ENCODE data around the gene TTLL1. TPM values are rescaled to one million over a fixed set of nuclear protein-coding genes. Genes with fewer than 3 reads are reported as not detected.
A peak's percentile ranks its signal among the peaks of the same experiment; 100 is the strongest.

The TTLL1 gene
- total and polyA plus RNA-seq, 2 donors (not counting 3 experiments of a cell fraction or from before 2014, with no cell fraction given), result 9.0 to 17.0 TPM

DNA sequence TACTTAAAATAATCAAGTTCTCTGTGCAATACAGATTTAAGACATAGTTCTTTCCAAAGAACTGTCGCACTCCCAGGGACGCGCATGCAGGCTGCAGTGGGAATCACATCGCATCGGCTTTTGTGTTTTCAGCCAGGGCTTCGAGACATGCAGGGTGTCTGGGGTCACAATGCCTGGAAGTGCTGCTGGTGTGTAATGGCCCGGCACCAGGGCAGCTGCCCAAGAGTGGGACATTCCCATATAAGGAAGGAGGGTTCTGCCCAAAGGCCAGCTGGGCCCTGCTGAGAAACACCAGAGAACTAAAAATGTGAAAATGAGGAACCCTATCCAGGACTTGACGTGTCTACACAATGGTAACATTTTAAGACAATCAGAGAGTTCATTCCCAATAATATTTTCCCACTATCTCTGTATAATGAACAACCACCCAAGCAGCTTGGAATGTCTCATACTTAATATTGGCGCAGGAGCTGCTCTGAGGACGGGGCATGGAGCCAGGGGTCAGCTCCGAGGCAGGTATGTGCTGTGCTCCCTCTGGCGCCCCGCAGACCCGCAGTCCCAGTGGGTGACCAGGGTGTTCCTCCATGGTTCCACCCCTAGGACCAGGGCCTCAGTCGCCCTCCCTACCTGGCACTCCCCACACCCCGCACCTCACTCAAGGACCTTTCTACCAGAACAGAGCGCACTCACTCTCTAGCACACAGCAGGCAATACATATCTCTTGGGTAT lies 42.7 kb upstream of the TTLL1 start:
- POLR2A ChIA-PET, result no interaction called here
- Histone ChIP-seq H2AFZ (ENCODE audit: low read depth, low read length) (no peak overlapping the region), H3K9ac (replicated peaks; ENCODE audit: extremely low read depth, insufficient read depth, low read length) (no peak overlapping the region), H3K36me3 (ENCODE audit: control insufficient read depth in 2 of 2, extremely low read depth in 1 of 2, insufficient read depth in 2 of 2, low read length in 2 of 2) (peaks cover 0 to 19% of the 10 kb centered on the region in 2 experiments), H4K20me1 (replicated peaks; ENCODE audit: control insufficient read depth, extremely low read depth, insufficient read depth, low read length) (no peaks in the 10 kb centered on the region), H3K4me1 (ENCODE audit: control insufficient read depth, extremely low read depth, insufficient read depth, low read length) (peaks cover 3% of the 10 kb centered on the region), H3K4me2 (ENCODE audit: insufficient read depth, low read length) (no peak overlapping the region), H3K27ac (ENCODE audit: insufficient read depth, low read depth, low read length) (no peak overlapping the region), H3K9me3 (replicated peaks; ENCODE audit: control insufficient read depth, insufficient read depth, low read length) (no peaks in the 10 kb centered on the region), H3K79me2 (ENCODE audit: control insufficient read depth, insufficient read depth, low read length) (no peaks in the 10 kb centered on the region), H3K4me3 (replicated peaks in 1 of 3; ENCODE audit: insufficient read depth in 1 of 3, low read depth in 1 of 3, low read length in 3 of 3) (no peak overlapping the region), H3K27me3 (ENCODE audit: control insufficient read depth in 2 of 2, insufficient read depth in 2 of 2, low read length in 2 of 2) (no peaks in the 10 kb centered on the region), H3K9me1 (replicated peaks; ENCODE audit: control insufficient read depth, extremely low read depth, insufficient read depth, low read length) (no peaks in the 10 kb centered on the region)
- CTCF ChIA-PET, result no interaction called here
- intact Hi-C loops (cut with micrococcal nuclease), result no loop called here
- DNase-seq (ENCODE audit: low read depth, low spot score), result peak; percentile 23
- no peak for FAIRE-seq
- dilution Hi-C loops (cut with MboI; ENCODE audit: extremely low pct_ligation_motif_present, low sequenced_read_pairs), result no loop called here
- TF ChIP-seq, protein P1, sequence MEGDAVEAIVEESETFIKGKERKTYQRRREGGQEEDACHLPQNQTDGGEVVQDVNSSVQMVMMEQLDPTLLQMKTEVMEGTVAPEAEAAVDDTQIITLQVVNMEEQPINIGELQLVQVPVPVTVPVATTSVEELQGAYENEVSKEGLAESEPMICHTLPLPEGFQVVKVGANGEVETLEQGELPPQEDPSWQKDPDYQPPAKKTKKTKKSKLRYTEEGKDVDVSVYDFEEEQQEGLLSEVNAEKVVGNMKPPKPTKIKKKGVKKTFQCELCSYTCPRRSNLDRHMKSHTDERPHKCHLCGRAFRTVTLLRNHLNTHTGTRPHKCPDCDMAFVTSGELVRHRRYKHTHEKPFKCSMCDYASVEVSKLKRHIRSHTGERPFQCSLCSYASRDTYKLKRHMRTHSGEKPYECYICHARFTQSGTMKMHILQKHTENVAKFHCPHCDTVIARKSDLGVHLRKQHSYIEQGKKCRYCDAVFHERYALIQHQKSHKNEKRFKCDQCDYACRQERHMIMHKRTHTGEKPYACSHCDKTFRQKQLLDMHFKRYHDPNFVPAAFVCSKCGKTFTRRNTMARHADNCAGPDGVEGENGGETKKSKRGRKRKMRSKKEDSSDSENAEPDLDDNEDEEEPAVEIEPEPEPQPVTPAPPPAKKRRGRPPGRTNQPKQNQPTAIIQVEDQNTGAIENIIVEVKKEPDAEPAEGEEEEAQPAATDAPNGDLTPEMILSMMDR (IDR thresholded peaks at IDR 0.05; ENCODE audit: extremely low read depth in 1 of 2, insufficient read depth in 1 of 2, low read depth in 1 of 2, low read length in 2 of 2), result no peak
- no peak for TF ChIP-seq POLR2A (IDR thresholded peaks at IDR 0.05; ENCODE audit: low read depth, low read length)
- no peak for TF ChIP-seq JUN (IDR thresholded peaks at IDR 0.05; ENCODE audit: borderline replicate concordance, insufficient read depth, insufficient read length, low read depth)
- no peak for TF ChIP-seq EZH2 (IDR thresholded peaks at IDR 0.05; ENCODE audit: borderline replicate concordance, low read depth, low read length, severe bottlenecking)
- no peak for TF ChIP-seq POLR2AphosphoS5 (IDR thresholded peaks at IDR 0.05; ENCODE audit: insufficient read depth, low read depth, low read length)
- TF ChIP-seq, protein P2, sequence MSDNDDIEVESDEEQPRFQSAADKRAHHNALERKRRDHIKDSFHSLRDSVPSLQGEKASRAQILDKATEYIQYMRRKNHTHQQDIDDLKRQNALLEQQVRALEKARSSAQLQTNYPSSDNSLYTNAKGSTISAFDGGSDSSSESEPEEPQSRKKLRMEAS (IDR thresholded peaks at IDR 0.05; ENCODE audit: insufficient read depth, insufficient read length), result no peak
- no peak for TF ChIP-seq FOS (IDR thresholded peaks at IDR 0.05; ENCODE audit: borderline replicate concordance, insufficient read depth, low read length)
- TF ChIP-seq MYC (IDR thresholded peaks at IDR 0.05; ENCODE audit: low read depth, low read length), result no peak
- no peak for TF ChIP-seq GATA2 (IDR thresholded peaks at IDR 0.05; ENCODE audit: insufficient read depth, insufficient read length, low read depth, low read length)
- BruUV-seq (replicated peaks), result no TSS peak
